Right forelimb (tissue), 1 donor: ENCODE results near the gene TMEM87B.

Source experiments
- DNase-seq: peaks from one replicate; pipeline ENCODE4 v3.0.0-alpha.2; 2018

The TMEM87B gene, protein sequence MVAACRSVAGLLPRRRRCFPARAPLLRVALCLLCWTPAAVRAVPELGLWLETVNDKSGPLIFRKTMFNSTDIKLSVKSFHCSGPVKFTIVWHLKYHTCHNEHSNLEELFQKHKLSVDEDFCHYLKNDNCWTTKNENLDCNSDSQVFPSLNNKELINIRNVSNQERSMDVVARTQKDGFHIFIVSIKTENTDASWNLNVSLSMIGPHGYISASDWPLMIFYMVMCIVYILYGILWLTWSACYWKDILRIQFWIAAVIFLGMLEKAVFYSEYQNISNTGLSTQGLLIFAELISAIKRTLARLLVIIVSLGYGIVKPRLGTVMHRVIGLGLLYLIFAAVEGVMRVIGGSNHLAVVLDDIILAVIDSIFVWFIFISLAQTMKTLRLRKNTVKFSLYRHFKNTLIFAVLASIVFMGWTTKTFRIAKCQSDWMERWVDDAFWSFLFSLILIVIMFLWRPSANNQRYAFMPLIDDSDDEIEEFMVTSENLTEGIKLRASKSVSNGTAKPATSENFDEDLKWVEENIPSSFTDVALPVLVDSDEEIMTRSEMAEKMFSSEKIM

GRCh38 chr2:112054847-112055729 is at the start of gene TMEM87B:
TSS of gene TMEM87B (plus strand) at chr2:112055269. CDS start at chr2:112055592, 323 bp downstream.
- peak; percentile 100 for DNase-seq

DNA sequence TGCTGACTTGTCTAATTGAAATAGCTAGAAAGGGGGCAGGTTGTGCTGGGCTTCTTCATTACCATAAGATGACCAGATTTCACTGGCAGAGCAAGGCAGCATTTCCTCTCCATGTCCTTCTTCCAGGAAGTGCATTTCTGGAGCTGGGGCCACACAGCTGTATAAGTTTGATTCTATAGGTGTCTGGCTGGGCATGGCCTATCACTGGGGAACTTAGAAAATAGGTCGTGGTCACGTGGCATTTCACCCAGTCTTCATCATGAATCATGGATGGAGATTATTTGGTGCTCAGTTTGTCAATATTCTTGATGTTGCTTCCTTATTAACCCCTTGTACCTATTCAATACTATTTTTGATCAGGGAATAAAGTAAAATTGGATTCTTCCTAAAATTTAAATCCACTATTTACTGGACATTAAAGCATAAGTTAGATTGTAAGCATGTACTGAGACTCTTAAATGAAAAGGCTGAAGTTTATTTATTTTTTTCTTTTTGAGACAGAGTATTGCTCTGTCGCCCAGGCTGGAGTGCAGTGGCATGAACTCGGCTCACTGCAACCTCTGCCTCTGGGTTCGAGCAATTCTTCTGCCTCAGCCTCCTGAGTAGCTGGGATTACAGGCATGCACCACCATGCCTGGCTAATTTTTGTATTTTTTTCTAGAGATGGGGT is 49.5 kb upstream of the TMEM87B start:
- no peak for DNase-seq

DNA sequence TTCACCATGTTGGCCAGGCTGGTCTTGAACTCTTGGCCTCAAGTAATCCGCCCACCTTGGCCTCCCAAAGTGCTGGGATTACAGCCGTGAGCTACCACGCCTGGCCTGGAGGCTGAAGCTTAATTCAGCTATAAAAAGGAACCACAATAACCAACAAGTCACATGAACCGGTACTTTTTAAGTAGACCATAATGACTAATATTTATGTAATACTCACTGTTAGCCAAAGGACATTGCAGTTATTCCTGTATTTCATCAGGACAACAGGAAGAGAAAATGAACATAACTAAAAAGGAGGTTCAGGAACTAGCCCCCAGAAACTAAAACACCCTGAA is 49.0 kb upstream of the TMEM87B start:
- no peak for DNase-seq

DNA sequence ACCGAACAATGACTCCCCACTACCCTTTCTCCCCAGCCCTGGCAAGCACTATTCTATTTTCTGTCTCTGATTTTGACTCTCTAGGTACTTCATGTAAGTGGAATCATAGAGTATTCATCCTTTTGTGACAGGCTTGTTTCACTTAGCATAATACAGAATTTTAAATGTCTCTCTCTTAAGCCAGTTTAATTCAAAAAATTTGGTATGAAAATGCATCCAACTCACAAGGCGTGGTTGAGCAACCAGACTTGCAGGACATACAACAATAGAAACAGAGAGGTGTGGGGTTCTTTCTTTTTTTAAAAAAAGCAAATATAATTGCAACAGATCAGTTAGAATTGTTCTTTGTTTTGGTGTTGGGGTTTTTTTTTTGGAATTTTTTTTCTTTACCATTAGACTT is 47.6 kb upstream of the TMEM87B start:
- no peak for DNase-seq

- DNase-seq, result no peak
Observed at GRCh38 chr2:112008910-112009485, 46.1 kb upstream of the TMEM87B start.

GRCh38 chr2:112010751-112011150 is 44.3 kb upstream of the TMEM87B start:
- no peak for DNase-seq

DNA sequence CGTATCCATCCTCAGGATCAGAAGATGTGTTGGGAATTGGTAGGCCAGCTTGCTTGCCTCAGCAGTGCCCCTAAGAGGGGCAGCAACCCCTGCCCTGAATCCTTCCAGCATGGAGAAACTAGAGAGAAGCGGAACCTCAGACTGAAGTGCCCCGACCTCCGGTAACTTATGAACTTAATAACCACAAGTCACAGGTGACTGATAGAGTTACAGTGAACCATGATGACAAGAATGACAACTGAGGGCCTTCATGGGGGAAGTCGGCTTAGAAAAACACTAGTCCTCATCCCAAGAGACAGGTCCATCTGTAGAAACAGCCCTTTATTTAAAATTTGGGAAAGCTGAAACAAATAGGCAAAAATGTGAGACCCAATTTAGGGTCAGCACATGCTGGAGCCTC is 42.5 kb upstream of the TMEM87B start:
- no peak for DNase-seq

DNA sequence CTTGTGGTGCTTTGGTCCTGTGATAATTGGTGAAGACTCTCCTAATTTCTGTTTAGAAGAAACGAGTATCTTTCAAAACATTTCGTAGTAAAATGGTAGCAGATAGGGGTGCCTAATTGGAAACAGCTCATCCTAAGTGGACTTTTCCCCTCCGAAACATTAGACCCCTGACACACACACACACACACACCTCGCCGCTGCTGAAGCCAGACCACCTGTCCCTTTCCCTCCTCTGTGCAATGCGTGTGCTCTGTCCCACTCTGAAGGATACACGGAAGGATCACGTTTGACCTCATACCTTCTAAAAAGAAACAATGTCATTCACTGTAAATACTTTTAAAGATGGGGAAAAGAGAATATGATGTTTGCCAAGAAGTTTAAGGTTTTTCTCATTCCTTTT is 36.2 kb upstream of the TMEM87B start:
- DNase-seq, result no peak

GRCh38 chr2:112019569-112019982 is 35.5 kb upstream of the TMEM87B start:
- DNase-seq, result no peak

- DNase-seq, result no peak
Observed at GRCh38 chr2:112020561-112020960, 34.5 kb upstream of the TMEM87B start.

- no peak for DNase-seq
Observed at GRCh38 chr2:112021290-112021689, 33.8 kb upstream of the TMEM87B start.

DNA sequence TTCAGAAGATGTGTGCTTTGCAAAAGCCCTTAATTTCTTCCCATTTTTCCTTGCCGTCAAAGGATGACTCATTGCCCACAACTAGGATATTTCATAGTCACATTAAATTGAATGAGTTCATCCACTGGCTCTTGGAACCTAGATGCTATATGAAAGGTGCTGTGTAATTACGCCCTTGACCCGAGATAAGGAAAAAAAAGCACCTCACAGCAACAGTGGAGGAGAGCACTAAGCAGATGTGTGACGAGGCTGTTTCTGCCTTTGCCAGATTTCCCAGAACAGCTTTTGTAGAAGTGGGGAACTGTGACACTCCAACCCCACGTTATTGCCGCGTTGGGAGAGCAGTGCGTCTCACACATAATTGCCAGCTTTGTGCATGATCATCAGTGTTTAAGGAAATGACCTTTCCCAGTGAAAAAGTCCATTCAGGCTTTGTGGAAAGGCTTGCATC is 33.3 kb upstream of the TMEM87B start:
- DNase-seq, result no peak

DNA sequence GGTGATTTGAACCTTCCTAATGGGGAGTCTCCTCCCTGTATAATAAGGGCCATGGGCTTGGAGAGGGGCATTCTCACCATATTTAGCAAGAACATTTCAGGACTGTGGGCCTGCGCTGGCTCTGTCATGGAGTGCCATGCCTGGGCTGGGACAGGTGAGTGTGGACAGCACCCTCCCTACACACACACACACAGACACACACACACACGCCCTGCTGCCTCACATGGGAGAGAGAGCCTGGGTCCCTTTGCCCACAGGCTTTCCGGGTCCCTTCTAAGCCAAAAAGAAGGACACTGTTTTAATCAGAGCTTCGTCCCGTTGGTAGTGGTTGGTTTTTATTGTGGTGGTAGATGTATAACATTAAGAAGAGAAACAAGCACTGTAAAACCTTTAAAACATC is 31.4 kb upstream of the TMEM87B start:
- no peak for DNase-seq

- DNase-seq, result no peak
Observed at GRCh38 chr2:112024231-112024630, 30.8 kb upstream of the TMEM87B start.

DNA sequence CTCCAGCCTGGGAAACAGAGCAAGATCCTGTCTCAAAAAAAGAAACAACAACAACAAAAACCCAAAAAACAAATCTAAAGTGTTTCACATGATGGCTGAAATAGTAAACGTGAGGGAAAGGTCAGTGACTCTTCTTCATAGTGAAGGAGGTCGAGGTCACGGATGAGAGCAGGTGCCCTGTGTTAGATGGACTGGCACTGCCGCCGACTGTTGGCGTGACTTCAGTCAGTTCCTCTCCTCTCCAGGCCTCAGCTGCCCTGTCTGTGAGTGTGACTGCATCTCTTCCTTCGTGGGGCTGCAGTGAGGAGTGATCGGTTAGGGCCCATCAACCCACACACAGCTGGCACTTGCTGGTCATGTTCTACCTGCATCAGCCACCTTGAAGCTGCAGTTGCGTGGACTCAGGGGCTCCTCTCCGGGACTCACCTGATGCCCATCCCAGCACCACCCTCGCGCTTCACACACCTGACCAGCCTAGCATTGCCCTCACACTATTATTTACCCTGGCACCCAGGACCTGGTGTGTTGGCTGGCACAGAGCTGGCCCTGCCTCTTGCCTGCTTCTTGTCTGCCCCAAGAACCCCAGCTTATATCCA is 30.1 kb upstream of the TMEM87B start:
- DNase-seq, result no peak

- DNase-seq, result no peak
Observed at GRCh38 chr2:112026509-112026908, 28.6 kb upstream of the TMEM87B start.

GRCh38 chr2:112027767-112028166 is 27.3 kb upstream of the TMEM87B start:
- DNase-seq, result no peak

DNA sequence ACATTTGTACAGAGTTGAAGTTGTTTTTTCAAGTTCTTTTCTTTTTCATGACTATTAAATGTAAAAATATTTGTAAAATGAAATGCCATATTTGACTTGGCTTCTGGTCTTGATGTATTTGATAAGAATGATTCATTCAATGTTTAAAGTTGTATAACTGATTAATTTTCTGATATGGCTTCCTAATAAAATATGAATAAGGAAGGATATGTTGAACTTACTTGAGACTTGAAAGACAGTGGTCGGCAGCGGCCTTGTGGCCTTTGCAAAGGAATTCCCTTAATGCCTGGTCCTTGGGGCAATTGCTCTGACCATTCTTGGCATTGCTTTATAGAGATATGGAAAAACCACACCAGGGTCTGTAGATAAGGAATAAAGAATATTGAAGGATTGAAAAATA is 25.9 kb upstream of the TMEM87B start:
- no peak for DNase-seq

- no peak for DNase-seq
Observed at GRCh38 chr2:112031473-112032223, 23.4 kb upstream of the TMEM87B start.

DNA sequence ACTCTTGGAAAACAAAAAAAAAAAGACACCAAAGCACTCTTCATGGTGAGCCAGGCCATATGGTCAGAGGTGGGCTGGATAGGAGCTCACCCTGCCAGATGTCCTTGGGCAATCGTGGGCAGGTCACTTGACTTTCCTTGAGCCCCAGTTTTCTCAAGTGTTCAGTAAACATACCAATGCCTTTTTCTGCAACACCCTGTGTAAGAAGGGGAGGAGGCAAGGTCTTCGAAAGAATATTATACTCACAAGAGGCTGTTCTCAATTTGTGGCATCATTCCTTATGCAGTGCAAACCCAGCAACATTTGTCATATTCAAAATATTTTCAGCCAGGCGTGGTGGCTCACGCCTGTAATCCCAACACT is 22.9 kb upstream of the TMEM87B start:
- no peak for DNase-seq

- DNase-seq, result no peak
Observed at GRCh38 chr2:112032689-112033465, 22.2 kb upstream of the TMEM87B start.
